ENCODE results near the gene INSYN2B.
A peak's percentile ranks its signal among the peaks of the same experiment; 100 is the strongest.

Gene INSYN2B

GRCh38 chr5:169889572-169889971 is 90.7 kb downstream of the INSYN2B start:
- DNase-seq (ENCODE audit: low read depth) = no peak

- no peak for DNase-seq (ENCODE audit: low read depth)
These were observed 93.6 kb downstream of the INSYN2B start for GRCh38 chr5:169886677-169887076.

- DNase-seq (ENCODE audit: low read depth) = no peak
These were observed 94.3 kb downstream of the INSYN2B start for GRCh38 chr5:169886033-169886432.

GRCh38 chr5:169881702-169882303 is 98.5 kb downstream of the INSYN2B start:
- DNase-seq (ENCODE audit: low read depth) = no peak

- DNase-seq (ENCODE audit: low read depth) = no peak
These were observed 99.5 kb downstream of the INSYN2B start for GRCh38 chr5:169880785-169881184.

- no peak for DNase-seq (ENCODE audit: low read depth)
These were observed 100.2 kb downstream of the INSYN2B start for GRCh38 chr5:169880012-169880663.

- DNase-seq (ENCODE audit: low read depth) = peak; percentile 44
These were observed 103.9 kb downstream of the INSYN2B start for GRCh38 chr5:169876386-169876785.

- DNase-seq (ENCODE audit: low read depth) = no peak
These were observed 104.6 kb downstream of the INSYN2B start for GRCh38 chr5:169875731-169876130.

GRCh38 chr5:169875091-169875728 is 105.1 kb downstream of the INSYN2B start:
- DNase-seq (ENCODE audit: low read depth) = no peak

- no peak for DNase-seq (ENCODE audit: low read depth)
These were observed 105.7 kb downstream of the INSYN2B start for GRCh38 chr5:169874621-169875020.

GRCh38 chr5:169873642-169874041 is 106.7 kb downstream of the INSYN2B start:
- peak; percentile 72 for DNase-seq (ENCODE audit: low read depth)

- DNase-seq (ENCODE audit: low read depth) = no peak
These were observed 108.3 kb downstream of the INSYN2B start for GRCh38 chr5:169871826-169872490.

- no peak for DNase-seq (ENCODE audit: low read depth)
These were observed 110.1 kb downstream of the INSYN2B start for GRCh38 chr5:169870211-169870610.

GRCh38 chr5:169869066-169869465 is 111.2 kb downstream of the INSYN2B start:
- DNase-seq (ENCODE audit: low read depth) = no peak

- no peak for DNase-seq (ENCODE audit: low read depth)
These were observed 112.9 kb downstream of the INSYN2B start for GRCh38 chr5:169867347-169867746.

GRCh38 chr5:169864483-169864882 is 115.8 kb downstream of the INSYN2B start:
- DNase-seq (ENCODE audit: low read depth) = no peak

GRCh38 chr5:169862391-169862811 is 117.9 kb downstream of the INSYN2B start:
- no peak for DNase-seq (ENCODE audit: low read depth)

GRCh38 chr5:169861934-169862333 is 118.4 kb downstream of the INSYN2B start:
- peak; percentile 67 for DNase-seq (ENCODE audit: low read depth)

- no peak for DNase-seq (ENCODE audit: low read depth)
These were observed 118.9 kb downstream of the INSYN2B start for GRCh38 chr5:169861433-169861832.

GRCh38 chr5:169860585-169860984 is 119.7 kb downstream of the INSYN2B start:
- DNase-seq (ENCODE audit: low read depth) = no peak

GRCh38 chr5:169856571-169856970 is 123.7 kb downstream of the INSYN2B start:
- peak; percentile 84 for DNase-seq (ENCODE audit: low read depth)

- DNase-seq (ENCODE audit: low read depth) = no peak
These were observed 128.9 kb downstream of the INSYN2B start for GRCh38 chr5:169851321-169851850.

- DNase-seq (ENCODE audit: low read depth) = no peak
These were observed 129.9 kb downstream of the INSYN2B start for GRCh38 chr5:169850409-169850808.

Data from non-pigmented ciliary epithelial cell (primary cell).